T-helper 1 cell treated with Interleukin-12 subunit alpha and Interleukin-12 subunit beta and Interleukin-4 antibody, amounts not matched to agents 30 μg/mL and 1 μg/mL, for 36 hours (primary cell): ENCODE measurements around the gene ZHX3.

Source experiments
- H3K27ac Mint-ChIP-seq: one replicate; pipeline ENCODE4 v1.8.0; 2021; ENCODE audit warnings: mild to moderate bottlenecking, mixed read lengths
- H3K27me3 Mint-ChIP-seq: one replicate; pipeline ENCODE4 v1.8.0; 2021; ENCODE audit warnings: low read depth, mixed read lengths
- H3K36me3 Mint-ChIP-seq: one replicate; pipeline ENCODE4 v1.8.0; 2021; ENCODE audit warnings: low read depth, mixed read lengths
- H3K4me1 Mint-ChIP-seq: one replicate; pipeline ENCODE4 v1.8.0; 2021; ENCODE audit warnings: low read depth, mixed read lengths
- H3K4me3 Mint-ChIP-seq: one replicate; pipeline ENCODE4 v1.8.0; 2021; ENCODE audit warnings: mild to moderate bottlenecking, moderate library complexity, mixed read lengths
- H3K9me3 Mint-ChIP-seq: one replicate; pipeline ENCODE4 v1.8.0; 2021; ENCODE audit warnings: mixed read lengths

The ZHX3 gene

DNA sequence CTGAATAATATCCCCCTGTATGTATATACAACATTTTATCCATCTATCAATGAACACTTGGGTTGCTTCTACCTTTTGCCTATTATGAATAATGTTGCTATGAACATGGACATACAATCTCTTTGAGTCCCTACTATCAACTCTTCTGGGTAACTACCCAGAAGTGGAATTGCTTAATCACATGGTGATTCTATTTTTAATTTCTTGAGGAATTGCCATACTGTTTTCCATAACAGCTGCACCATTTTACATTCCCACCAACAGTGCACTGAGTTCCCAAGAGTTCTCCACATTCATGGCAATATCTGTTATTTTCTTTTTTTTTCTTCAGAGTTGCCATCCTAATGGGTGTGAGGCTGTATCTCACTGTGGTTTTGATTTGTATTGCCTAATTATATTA is 88.3 kb downstream of the ZHX3 start:
- Mint-ChIP-seq H3K9me3 (no peaks in the 10 kb centered on the region), H3K4me3 (no peak overlapping the region), H3K27me3 (no peaks in the 10 kb centered on the region), H3K36me3 (no peaks in the 10 kb centered on the region), H3K27ac (no peak overlapping the region), H3K4me1 (peaks cover 26% of the 10 kb centered on the region)

DNA sequence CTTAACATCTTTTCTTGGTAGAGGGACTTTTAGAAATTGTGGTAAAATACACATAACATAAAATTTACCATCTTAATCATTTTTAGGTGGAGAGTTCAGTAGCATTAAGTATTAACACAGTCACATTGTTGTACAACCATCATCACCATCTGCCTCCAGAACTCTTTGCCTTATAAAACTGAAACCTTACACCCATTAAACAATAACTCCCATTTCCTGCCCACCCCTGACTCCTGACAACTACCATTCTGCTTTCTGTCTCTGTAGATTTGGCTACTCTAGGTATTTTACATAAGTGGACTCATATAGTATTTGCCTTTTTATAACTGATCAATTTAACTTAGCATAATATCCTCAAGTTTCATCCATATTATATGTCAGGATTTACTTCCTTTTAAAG is 88.7 kb downstream of the ZHX3 start:
- peaks cover 26% of the 10 kb centered on the region for H3K4me1 Mint-ChIP-seq
- H3K27ac Mint-ChIP-seq, result no peak overlapping the region
- H3K4me3 Mint-ChIP-seq, result no peak overlapping the region
- no peaks in the 10 kb centered on the region for H3K36me3 Mint-ChIP-seq
- H3K27me3 Mint-ChIP-seq, result no peaks in the 10 kb centered on the region
- H3K9me3 Mint-ChIP-seq, result no peaks in the 10 kb centered on the region

DNA sequence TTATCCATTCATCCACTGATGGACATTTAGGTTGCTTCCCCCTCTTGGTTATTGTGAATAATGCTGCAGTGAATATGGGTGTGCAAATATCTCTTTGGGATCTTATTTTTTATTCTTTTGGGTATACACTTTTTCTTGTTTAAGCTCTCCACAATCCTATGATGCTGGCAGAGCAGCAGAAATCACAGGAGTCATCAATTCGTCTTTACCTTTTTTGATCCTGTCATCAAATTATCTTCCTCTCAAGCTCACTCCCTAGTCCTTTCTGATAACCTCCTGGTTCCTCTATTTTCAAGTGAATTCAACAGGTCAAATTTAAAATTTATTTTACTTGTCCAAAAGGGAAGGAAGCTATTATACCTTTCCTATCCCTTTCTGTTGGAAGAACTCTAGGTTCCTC is 91.1 kb downstream of the ZHX3 start:
- H3K4me3 Mint-ChIP-seq, result no peak overlapping the region
- no peak overlapping the region for H3K27ac Mint-ChIP-seq
- H3K4me1 Mint-ChIP-seq, result peaks cover 9% of the 10 kb centered on the region
- H3K36me3 Mint-ChIP-seq, result no peaks in the 10 kb centered on the region
- H3K27me3 Mint-ChIP-seq, result no peaks in the 10 kb centered on the region
- H3K9me3 Mint-ChIP-seq, result no peaks in the 10 kb centered on the region

DNA sequence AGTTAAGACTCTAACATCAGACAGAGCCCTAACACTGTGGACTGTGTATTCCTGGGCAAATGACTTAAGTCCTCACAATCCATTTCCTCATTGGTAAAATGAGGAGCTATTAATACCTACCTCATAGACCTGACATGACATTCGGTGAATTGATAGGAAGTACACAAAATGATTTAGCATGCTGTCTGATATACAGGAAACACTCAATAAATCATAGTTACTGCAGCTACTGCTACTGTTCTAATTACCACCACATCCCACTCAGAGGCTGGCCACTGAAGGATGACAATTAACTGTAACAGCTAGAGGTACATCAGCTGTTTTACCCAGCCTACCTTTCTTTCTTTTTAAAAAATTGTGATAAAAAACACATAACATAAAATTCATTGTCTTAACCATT is 92.4 kb downstream of the ZHX3 start:
- Mint-ChIP-seq H3K4me1 (peaks cover 9% of the 10 kb centered on the region), H3K9me3 (no peaks in the 10 kb centered on the region), H3K27ac (no peak overlapping the region), H3K36me3 (no peaks in the 10 kb centered on the region), H3K4me3 (no peak overlapping the region), H3K27me3 (no peaks in the 10 kb centered on the region)

DNA sequence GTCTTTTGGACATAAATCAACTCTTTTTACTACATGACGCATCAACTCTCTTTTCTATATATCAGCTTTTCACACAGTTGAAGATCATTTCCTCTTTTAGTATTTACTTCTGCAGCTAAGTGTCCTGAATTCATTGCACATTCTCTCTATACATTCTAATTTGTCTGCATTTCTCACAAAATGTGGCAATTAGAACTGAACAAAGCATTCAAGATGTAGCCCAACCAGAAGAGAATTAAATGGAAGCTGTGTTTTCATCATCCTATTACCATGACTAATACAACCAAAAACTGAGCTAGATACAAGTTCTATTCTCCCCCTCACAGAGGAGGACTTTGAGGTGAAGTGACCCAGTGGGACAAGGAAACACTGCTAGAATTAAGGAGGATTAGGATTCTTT is 93.2 kb downstream of the ZHX3 start:
- H3K27ac Mint-ChIP-seq, result no peak overlapping the region
- H3K4me3 Mint-ChIP-seq, result no peak overlapping the region
- no peaks in the 10 kb centered on the region for H3K9me3 Mint-ChIP-seq
- H3K27me3 Mint-ChIP-seq, result no peaks in the 10 kb centered on the region
- no peaks in the 10 kb centered on the region for H3K36me3 Mint-ChIP-seq
- H3K4me1 Mint-ChIP-seq, result peaks cover 9% of the 10 kb centered on the region

DNA sequence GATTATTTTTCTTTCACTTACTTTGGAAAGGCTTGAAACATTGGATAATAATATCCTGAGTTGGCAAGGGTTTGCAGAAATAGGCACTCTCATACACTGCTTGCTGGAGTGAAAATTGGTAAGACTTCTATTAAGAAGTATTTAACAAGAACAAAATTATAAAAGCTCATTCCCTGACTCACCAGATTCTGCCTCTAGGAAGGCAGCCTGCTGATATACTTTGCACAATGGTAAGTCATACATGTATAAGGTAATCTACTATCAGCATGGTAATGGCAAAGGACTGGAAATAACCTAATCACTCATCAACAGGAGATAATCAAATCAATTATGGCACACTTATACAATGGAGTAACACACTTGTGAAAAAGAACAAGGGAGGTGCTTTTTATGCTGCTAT is 94.4 kb downstream of the ZHX3 start:
- Mint-ChIP-seq H3K27ac (no peak overlapping the region), H3K9me3 (no peaks in the 10 kb centered on the region), H3K4me1 (no peaks in the 10 kb centered on the region), H3K36me3 (no peaks in the 10 kb centered on the region), H3K27me3 (no peaks in the 10 kb centered on the region), H3K4me3 (no peak overlapping the region)

DNA sequence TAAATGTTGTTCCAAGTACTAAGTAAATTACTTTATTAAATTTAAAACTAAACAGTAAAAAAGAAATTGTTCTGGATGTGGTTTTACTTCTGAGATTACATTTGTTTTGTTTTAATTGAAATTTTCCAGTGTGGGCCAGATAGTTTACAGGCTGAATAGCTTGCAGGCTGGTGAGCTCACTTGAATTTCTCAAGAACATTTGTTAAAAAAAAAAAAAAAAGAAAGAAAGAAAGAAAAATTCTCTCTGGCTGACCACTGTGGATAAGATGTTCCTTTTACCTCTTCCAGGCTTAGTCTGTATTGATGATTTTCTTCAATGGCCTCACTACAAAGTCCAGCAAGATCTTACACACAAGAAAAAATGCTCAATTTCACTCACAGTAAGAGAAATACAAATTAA is 94.8 kb downstream of the ZHX3 start:
- Mint-ChIP-seq H3K27ac (no peak overlapping the region), H3K36me3 (no peaks in the 10 kb centered on the region), H3K27me3 (no peaks in the 10 kb centered on the region), H3K4me1 (no peaks in the 10 kb centered on the region), H3K4me3 (no peak overlapping the region), H3K9me3 (no peaks in the 10 kb centered on the region)

DNA sequence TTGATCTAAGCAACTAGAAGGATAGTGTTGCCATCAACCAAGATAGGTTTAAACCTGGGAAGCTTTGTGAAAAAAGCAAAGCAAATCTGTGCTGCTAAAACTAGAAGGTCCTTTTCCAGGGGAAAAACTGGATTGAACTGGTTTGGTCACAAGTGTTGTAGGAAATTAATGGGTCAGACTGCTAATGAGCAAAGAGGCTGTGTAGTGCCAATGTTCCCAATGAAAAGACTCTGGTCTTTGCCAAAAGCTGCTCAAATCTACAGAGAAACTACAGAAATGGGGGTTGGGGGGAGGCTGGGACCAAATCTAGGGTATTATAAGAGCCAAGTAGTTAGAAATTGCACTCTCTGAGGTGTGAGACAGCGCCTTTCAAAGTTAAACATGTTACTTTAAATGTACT is 95.2 kb downstream of the ZHX3 start:
- Mint-ChIP-seq H3K27ac (no peak overlapping the region), H3K9me3 (no peaks in the 10 kb centered on the region), H3K36me3 (no peaks in the 10 kb centered on the region), H3K27me3 (no peaks in the 10 kb centered on the region), H3K4me1 (no peaks in the 10 kb centered on the region), H3K4me3 (no peak overlapping the region)

DNA sequence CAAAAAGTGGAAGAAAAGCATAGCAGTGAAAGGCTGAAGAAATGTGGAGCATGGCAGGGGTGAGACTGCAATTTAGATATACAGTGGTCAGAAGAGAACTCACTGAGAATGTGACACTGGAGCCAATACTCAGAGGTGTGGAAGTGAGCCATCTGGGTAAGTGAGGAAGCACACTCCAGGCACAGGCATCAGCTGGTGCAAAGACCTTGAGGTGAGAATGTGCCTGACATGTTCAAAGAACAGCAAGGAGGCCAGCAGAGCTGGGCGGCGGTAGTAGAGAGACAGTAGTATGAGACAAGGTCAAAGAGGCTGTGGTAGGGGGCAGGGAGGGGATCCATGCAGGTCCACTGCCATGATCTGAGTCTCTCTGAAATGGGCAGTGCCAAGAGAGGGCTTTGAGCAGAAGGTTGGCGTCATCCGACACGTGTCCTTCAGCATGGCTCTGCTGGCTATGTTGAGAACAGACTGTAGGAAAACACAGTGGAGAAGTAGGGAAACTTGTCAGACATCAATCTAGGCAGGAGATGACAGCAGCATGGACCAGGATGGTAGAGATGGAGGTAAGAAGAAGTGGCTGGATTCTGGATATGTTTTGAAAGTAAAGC is 95.8 kb downstream of the ZHX3 start:
- no peaks in the 10 kb centered on the region for H3K4me1 Mint-ChIP-seq
- H3K36me3 Mint-ChIP-seq, result no peaks in the 10 kb centered on the region
- no peak overlapping the region for H3K27ac Mint-ChIP-seq
- H3K27me3 Mint-ChIP-seq, result no peaks in the 10 kb centered on the region
- H3K4me3 Mint-ChIP-seq, result no peak overlapping the region
- H3K9me3 Mint-ChIP-seq, result no peaks in the 10 kb centered on the region

DNA sequence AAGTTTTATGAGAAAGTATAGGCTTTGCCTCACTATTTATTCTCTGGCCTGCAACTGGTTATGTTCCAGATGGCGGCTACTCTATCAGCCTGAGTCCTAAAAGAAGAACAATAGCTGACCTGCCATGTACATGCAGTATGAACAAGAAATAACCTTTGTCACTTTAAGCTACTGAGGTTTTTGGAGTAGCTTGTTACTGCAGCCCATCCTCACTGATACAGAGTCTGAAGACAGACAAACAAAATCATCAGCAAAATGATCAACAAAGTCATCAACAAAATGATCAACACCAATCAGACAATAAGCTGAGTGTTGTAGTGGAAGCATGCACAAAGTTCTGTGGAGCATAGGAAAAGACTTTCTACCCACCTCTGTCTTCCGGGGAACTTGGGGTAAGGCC is 97.7 kb downstream of the ZHX3 start:
- H3K27me3 Mint-ChIP-seq, result no peaks in the 10 kb centered on the region
- H3K4me3 Mint-ChIP-seq, result no peak overlapping the region
- H3K36me3 Mint-ChIP-seq, result no peaks in the 10 kb centered on the region
- H3K27ac Mint-ChIP-seq, result no peak overlapping the region
- no peaks in the 10 kb centered on the region for H3K4me1 Mint-ChIP-seq
- H3K9me3 Mint-ChIP-seq, result no peaks in the 10 kb centered on the region

DNA sequence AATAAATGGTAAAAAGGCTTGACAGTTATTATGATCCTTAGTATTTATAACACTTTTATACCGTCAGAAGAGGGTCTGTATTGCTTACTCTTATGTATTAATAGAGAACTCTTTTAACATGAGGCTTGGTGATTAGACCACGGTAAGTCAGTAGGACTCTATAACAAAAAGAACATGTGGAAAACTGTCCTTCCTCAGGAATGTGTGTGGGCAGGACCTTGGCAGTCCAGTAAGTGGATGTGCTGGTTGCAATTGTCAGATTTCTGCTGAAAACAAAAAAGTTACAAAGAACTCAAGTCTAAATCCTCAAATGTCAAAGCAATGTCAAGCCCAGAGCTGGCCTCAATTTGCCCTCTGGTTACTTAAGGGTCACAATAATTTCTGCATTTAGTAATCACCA is 99.1 kb downstream of the ZHX3 start:
- Mint-ChIP-seq H3K27me3 (no peaks in the 10 kb centered on the region), H3K36me3 (no peaks in the 10 kb centered on the region)

DNA sequence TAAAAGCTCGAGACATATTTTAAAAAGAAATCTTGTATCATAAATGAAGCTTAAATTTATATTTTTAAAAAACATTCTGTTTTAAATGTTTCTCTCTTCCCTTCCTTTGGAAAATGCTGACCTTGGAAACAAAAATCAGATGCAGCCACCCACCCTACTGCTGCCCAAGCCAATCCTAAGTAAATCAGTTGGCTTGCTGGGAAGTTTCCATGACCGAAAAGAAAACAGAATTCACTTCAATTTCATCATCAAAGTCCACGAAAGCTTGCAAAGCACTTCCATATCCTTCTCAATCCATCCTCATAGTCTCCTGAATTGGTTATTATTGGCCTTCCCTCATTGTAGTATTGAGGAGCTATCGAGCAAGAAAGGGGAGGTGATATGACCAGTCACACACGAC is 100.1 kb downstream of the ZHX3 start:
- Mint-ChIP-seq H3K27ac (no peak overlapping the region), H3K4me3 (no peak overlapping the region), H3K36me3 (no peaks in the 10 kb centered on the region), H3K4me1 (peaks cover 3% of the 10 kb centered on the region), H3K9me3 (no peaks in the 10 kb centered on the region), H3K27me3 (no peaks in the 10 kb centered on the region)

More for the DNA sequence above, 99.1 kb downstream of the ZHX3 start:
- Mint-ChIP-seq H3K4me1 (no peaks in the 10 kb centered on the region), H3K9me3 (no peaks in the 10 kb centered on the region), H3K27ac (no peak overlapping the region), H3K4me3 (no peak overlapping the region)

DNA sequence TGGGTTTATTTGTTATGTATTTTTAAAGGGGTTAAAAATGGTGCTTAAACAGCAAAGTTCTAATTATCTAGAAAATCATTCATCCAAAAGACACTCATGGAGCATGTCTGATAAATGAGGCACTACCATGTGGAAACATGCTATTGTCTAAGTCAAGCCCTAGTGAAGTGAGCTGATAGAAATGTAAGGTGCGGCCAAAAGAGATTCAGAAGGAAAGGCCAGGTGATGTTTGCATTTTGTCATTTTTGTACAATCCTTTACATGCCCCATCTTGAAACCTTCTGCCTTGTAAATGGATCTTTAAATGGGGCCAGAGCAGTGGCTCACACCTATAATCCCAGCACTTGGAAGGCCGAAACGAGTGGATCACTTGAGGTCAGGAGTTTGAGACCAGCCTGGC is 102.9 kb downstream of the ZHX3 start:
- no peaks in the 10 kb centered on the region for H3K36me3 Mint-ChIP-seq
- no peak overlapping the region for H3K4me3 Mint-ChIP-seq
- H3K27ac Mint-ChIP-seq, result no peak overlapping the region
- peaks cover 3% of the 10 kb centered on the region for H3K4me1 Mint-ChIP-seq
- H3K27me3 Mint-ChIP-seq, result no peaks in the 10 kb centered on the region
- no peaks in the 10 kb centered on the region for H3K9me3 Mint-ChIP-seq

DNA sequence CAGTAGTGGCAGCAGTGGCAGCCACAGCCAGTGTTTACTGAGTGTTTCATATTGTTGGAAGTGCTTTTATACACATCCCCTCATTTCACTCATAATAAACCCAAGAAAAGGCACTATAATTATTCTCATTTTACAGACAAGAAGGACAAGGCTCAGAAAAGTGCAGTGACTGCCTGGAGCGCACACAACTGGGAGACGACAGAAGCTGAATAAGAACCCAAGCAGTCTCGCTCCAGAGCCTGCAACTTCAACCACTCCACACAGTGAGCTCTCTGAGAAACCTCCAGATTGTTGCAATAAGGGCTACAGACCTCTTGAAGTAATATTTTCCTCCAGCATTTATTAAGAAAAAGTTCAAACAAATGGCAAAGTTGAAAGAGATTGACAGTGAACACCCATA is 103.3 kb downstream of the ZHX3 start:
- Mint-ChIP-seq H3K4me3 (no peak overlapping the region), H3K4me1 (peaks cover 3% of the 10 kb centered on the region), H3K36me3 (no peaks in the 10 kb centered on the region), H3K27me3 (no peaks in the 10 kb centered on the region), H3K27ac (no peak overlapping the region), H3K9me3 (no peaks in the 10 kb centered on the region)

DNA sequence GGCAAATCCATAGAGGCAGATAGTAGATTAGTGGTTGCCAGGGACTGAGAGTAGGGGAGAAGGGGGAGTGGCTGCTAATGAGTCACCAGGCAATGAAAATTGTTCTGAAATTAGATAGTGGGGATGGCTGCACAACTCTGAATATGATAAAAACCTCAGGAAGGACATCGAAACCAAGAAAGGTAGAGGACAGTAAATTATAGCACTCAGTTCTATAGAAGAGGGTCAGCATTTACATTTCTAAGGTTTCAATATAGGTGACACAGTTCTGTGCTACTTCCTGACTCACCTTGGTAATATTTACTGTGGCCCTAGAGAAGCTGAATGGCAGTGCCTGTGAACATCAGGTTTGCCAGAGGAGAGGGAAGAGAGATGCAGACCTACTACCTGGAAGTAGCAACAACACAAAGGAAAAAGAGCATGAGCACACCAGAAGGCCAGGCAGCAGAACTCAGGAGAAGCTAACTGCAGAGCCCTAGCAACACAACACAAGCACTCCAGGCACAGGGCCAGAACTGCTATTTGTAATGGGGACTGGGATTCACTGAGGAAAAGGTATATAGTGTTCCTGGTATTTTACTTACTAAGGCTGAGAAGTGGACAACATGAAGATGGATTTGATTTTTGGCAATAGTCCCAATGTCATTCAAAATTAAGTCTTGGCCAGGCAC is 104.2 kb downstream of the ZHX3 start:
- no peaks in the 10 kb centered on the region for H3K36me3 Mint-ChIP-seq
- no peaks in the 10 kb centered on the region for H3K27me3 Mint-ChIP-seq
- H3K4me3 Mint-ChIP-seq, result no peak overlapping the region
- H3K4me1 Mint-ChIP-seq, result peaks cover 3% of the 10 kb centered on the region
- H3K27ac Mint-ChIP-seq, result no peak overlapping the region
- no peaks in the 10 kb centered on the region for H3K9me3 Mint-ChIP-seq

DNA sequence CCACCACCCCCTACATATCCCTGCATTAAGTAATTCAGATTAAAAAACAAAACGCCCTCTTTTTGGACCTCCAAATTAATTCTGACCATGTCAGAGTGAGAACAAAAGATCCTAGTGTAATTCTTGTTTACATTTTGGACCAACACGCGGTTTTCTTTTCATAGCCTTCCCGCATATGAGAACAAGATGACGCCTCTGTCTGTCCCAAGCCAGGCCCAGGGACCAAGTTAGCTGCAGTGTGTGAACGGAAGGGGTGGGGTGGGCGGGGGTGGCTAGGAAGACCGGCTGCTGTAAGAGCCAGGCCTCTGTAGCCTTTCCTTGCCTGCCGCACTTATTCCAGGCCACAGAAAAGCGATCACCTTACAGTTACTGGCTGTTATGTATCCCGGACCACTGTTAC is 112.2 kb downstream of the ZHX3 start:
- peaks cover 7% of the 10 kb centered on the region for H3K36me3 Mint-ChIP-seq
- peaks cover 11% of the 10 kb centered on the region for H3K27me3 Mint-ChIP-seq
- H3K4me3 Mint-ChIP-seq, result no peak overlapping the region
- no peak overlapping the region for H3K27ac Mint-ChIP-seq
- no peaks in the 10 kb centered on the region for H3K4me1 Mint-ChIP-seq
- H3K9me3 Mint-ChIP-seq, result no peaks in the 10 kb centered on the region
